CD4-positive, CD25-positive, alpha-beta regulatory T cell (primary cell): Measurements from ENCODE around the gene PYCR2. TPM values are rescaled to one million over a fixed set of nuclear protein-coding genes. Genes with fewer than 3 reads are reported as not detected.
"Not testable (repeated sequence)": the region's sequence is repeated elsewhere in the genome, so short reads cannot be mapped to it uniquely, and the experiment has no call there.

ENCODE experiments used
- ATAC-seq, 2 donors: fragments of 150-1000 bp; cut with Tn5 transposase; one replicate each; pipeline ENCODE4 v1.10.0; 2021; ENCODE audit warnings: low read depth in 2 of 2, moderate number of reproducible peaks in 2 of 2, moderate library complexity in 1 of 2
- DNase-seq, 3 donors: peaks; one replicate each; pipeline versions ENCODE4 v3.0.0 to v3.0.0-alpha.2; 2012 to 2022; ENCODE audit warnings: mixed read lengths in 1 of 3
- H3K27ac ChIP-seq: one replicate; pipeline ENCODE4 v1.7.0; 2013; ENCODE audit warnings: mild to moderate bottlenecking, low read length; ENCODE audit not compliant: insufficient read depth, poor library complexity, severe bottlenecking
- H3K27me3 ChIP-seq: one replicate; pipeline ENCODE4 v1.7.0; 2013; ENCODE audit warnings: low read length; ENCODE audit not compliant: control insufficient read depth, insufficient read depth
- H3K36me3 ChIP-seq: one replicate; pipeline ENCODE4 v1.7.0; 2013; ENCODE audit warnings: mild to moderate bottlenecking, low read length, moderate library complexity; ENCODE audit not compliant: control insufficient read depth, insufficient read depth
- H3K4me1 ChIP-seq: 2 replicates; pipeline ENCODE4 v1.7.0; 2013; ENCODE audit warnings: mild to moderate bottlenecking, low read length; ENCODE audit not compliant: insufficient read depth, control insufficient read depth, poor library complexity, severe bottlenecking
- H3K4me3 ChIP-seq: one replicate; pipeline ENCODE4 v1.7.0; 2013; ENCODE audit warnings: low read depth, mild to moderate bottlenecking, low read length, moderate library complexity
- H3K9me3 ChIP-seq, 2 experiments: 1 replicate in 1 of 2; 2 replicates in 1 of 2; pipeline ENCODE4 v1.7.0; 2013; ENCODE audit warnings: low read length in 2 of 2, mild to moderate bottlenecking in 1 of 2, moderate library complexity in 1 of 2; ENCODE audit not compliant: control insufficient read depth in 2 of 2
- H3K27ac Mint-ChIP-seq, 3 donors: one replicate each; pipeline ENCODE4 v1.8.0; 2020 to 2022; ENCODE audit warnings: mild to moderate bottlenecking in 3 of 3, mixed read lengths in 3 of 3, moderate library complexity in 2 of 3
- H3K27me3 Mint-ChIP-seq: one replicate; pipeline ENCODE4 v1.8.0; 2022; ENCODE audit warnings: mild to moderate bottlenecking, mixed read lengths
- H3K36me3 Mint-ChIP-seq: one replicate; pipeline ENCODE4 v1.8.0; 2020; ENCODE audit warnings: mixed read lengths
- H3K4me1 Mint-ChIP-seq, 4 donors: one replicate each; pipeline ENCODE4 v1.8.0; 2020 to 2022; ENCODE audit warnings: mixed read lengths in 4 of 4, mild to moderate bottlenecking in 1 of 4
- H3K4me3 Mint-ChIP-seq, 4 donors: one replicate each; pipeline ENCODE4 v1.8.0; 2020 to 2022; ENCODE audit warnings: mild to moderate bottlenecking in 4 of 4, mixed read lengths in 4 of 4, moderate library complexity in 3 of 4
- H3K9me3 Mint-ChIP-seq, 7 donors: one replicate each; pipeline ENCODE4 v1.8.0; 2020 to 2022; ENCODE audit warnings: mixed read lengths in 7 of 7, mild to moderate bottlenecking in 3 of 7, moderate library complexity in 2 of 7
- polyA plus RNA-seq, 4 donors: library from polyadenylated mRNA; unstranded; fragments of 300-500 nt; fragmentation: Illumina TruSeq; gene quantifications; one replicate each; pipeline ENCODE4 v1.2.3, GENCODE V29; 2021
- total RNA-seq: library from RNA; stranded (reverse); gene quantifications from one replicate; pipeline ENCODE4 v1.2.3, GENCODE V29; 2022

PYCR2 gene
- total and polyA plus RNA-seq, 5 donors from 2014 or later: 51.6 to 74.6 (median 66.3) TPM

DNA sequence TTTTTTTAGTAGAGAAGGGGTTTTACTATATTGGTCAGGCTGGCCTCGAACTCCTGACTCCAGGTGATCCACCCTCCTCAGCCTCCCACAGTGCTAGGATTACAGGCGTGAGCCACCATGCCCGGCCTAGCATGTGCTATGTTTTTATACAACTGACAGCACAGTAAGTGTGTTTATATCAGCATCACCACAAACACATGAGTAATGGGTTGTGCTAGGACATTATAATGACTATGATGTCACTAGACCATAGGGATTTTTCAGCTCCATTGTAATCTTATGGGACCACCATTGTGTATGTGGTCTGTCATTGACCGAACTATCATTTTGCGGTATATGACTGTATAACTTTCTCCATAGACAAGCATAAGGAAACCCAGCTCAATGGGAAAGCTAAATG is 10.7 kb upstream of the PYCR2 start:
- H3K9me3 ChIP-seq: no peaks in the 10 kb centered on the region
- H3K4me3 ChIP-seq: no peak overlapping the region
- no peaks in the 10 kb centered on the region for H3K36me3 ChIP-seq
- Mint-ChIP-seq H3K9me3 (no peaks in the 10 kb centered on the region), H3K4me3 (no peak overlapping the region), H3K27me3 (peaks cover 10% of the 10 kb centered on the region), H3K27ac (no peak overlapping the region), H3K4me1 (peaks cover 0 to 3% (median 0%) of the 10 kb centered on the region in 4 donors), H3K36me3 (no peaks in the 10 kb centered on the region)
- ATAC-seq: no peak
- no peak overlapping the region for H3K27ac ChIP-seq
- DNase-seq: no peak
- H3K27me3 ChIP-seq: no peaks in the 10 kb centered on the region
- H3K4me1 ChIP-seq: no peaks in the 10 kb centered on the region

DNA sequence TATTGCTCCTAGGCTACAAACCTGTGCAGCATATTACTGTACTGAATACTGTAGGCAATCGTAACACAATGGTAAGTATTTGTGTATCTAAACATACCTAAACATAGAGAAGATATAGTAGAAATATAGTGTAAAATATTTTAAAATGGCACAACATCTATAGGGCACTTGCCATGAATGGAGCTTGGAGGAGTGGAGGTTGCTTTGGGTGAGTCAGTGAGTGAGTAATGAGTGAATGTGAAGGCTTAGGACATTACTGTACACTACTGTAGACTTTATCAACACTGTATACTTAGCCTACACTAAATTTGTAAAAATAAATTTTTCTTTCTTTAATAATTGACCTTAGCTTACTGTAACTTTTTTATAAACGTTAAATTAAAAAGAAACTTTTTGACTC is 9.0 kb upstream of the PYCR2 start:
- Histone ChIP-seq H3K4me1 (no peaks in the 10 kb centered on the region), H3K27me3 (no peaks in the 10 kb centered on the region), H3K9me3 (no peaks in the 10 kb centered on the region), H3K36me3 (no peaks in the 10 kb centered on the region), H3K27ac (no peak overlapping the region), H3K4me3 (no peak overlapping the region)
- Mint-ChIP-seq H3K27me3 (peaks cover 10% of the 10 kb centered on the region), H3K36me3 (no peaks in the 10 kb centered on the region), H3K9me3 (no peaks in the 10 kb centered on the region), H3K4me1 (peaks cover 0 to 13% (median 3%) of the 10 kb centered on the region in 4 donors), H3K4me3 (no peak overlapping the region), H3K27ac (no peak overlapping the region)
- no peak for DNase-seq
- ATAC-seq: no peak

DNA sequence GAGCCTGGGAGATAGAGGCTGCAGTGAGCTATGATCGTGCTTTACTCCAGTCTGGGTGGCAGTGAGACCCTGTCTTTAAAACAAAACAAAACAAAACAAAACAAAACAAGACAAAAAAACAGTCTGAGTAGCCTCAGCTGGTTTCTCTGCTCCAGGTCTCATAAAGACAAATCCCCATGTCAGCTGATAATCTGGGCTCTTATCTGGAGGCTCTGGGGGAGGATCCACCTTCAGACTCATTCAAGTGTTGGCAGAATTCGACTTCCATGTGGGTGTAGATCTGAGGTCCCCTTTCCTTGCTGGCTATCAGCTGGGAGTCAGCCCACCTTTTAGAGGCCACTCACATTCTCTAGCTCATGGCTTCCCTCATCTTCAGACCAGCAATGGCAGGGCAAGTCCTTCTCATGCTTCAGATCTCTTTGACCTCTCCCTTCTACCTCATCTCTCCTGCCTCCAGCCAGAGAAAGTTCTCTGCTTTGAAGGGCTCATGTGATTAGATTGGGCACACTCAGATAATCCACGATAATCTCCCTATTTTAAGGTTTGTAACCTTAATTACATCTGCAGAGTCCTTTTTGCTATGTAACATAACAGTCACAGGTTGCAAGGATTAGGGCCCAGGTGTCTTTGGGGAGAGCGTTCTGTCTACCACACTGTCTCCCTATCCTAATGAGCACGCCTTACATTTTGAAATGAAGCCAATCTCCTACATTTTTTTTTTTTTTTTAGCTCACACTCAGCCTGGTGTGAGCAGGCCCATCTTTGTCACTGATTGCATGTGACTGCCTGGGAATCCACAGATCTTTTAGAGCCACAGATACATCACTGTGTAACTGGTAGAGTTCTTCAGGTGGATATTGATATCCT is 7.5 kb upstream of the PYCR2 start:
- H3K4me1 Mint-ChIP-seq: peaks cover 0 to 14% (median 5%) of the 10 kb centered on the region in 4 donors
- no peak overlapping the region for H3K27ac ChIP-seq
- H3K9me3 Mint-ChIP-seq: no peaks in the 10 kb centered on the region
- no peak for DNase-seq
- no peak overlapping the region for H3K4me3 ChIP-seq
- H3K27me3 Mint-ChIP-seq: peaks cover 10% of the 10 kb centered on the region
- H3K27me3 ChIP-seq: no peaks in the 10 kb centered on the region
- H3K27ac Mint-ChIP-seq: peak overlapping the region in 2 of 3 donors; percentile 31 to 80
- no peak overlapping the region for H3K4me3 Mint-ChIP-seq
- no peak for ATAC-seq
- H3K36me3 Mint-ChIP-seq: no peaks in the 10 kb centered on the region
- H3K36me3 ChIP-seq: no peaks in the 10 kb centered on the region
- H3K4me1 ChIP-seq: no peaks in the 10 kb centered on the region
- H3K9me3 ChIP-seq: no peaks in the 10 kb centered on the region

DNA sequence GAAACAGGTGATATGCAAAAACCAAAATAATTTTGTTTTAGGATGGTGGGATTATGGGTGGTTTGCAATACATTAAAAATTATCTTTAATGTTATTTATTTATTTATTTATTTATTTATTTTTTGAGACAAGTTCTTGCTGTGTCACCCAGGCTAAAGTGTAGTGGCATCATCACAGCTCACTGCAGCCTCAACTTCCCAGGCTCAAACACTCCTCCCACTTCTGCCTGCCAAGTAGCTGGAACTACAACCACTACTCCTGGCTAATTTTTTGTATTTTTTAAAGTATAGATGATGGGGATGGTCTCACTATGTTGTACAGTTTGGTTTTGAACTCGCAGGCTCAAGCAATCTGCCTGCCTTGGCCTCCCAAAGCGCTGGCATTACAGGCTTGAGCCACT is 6.5 kb upstream of the PYCR2 start:
- Histone ChIP-seq H3K27ac (no peak overlapping the region), H3K27me3 (no peaks in the 10 kb centered on the region), H3K4me1 (no peaks in the 10 kb centered on the region), H3K36me3 (no peaks in the 10 kb centered on the region), H3K4me3 (no peak overlapping the region), H3K9me3 (no peaks in the 10 kb centered on the region)
- Mint-ChIP-seq H3K4me1 (peaks cover 0 to 14% (median 7%) of the 10 kb centered on the region in 4 donors), H3K4me3 (no peak overlapping the region), H3K27ac (peak overlapping the region in 2 of 3 donors; percentile 60 to 67), H3K9me3 (no peaks in the 10 kb centered on the region), H3K27me3 (peaks cover 10% of the 10 kb centered on the region), H3K36me3 (no peaks in the 10 kb centered on the region)
- DNase-seq (no peak), ATAC-seq (no peak)

DNA sequence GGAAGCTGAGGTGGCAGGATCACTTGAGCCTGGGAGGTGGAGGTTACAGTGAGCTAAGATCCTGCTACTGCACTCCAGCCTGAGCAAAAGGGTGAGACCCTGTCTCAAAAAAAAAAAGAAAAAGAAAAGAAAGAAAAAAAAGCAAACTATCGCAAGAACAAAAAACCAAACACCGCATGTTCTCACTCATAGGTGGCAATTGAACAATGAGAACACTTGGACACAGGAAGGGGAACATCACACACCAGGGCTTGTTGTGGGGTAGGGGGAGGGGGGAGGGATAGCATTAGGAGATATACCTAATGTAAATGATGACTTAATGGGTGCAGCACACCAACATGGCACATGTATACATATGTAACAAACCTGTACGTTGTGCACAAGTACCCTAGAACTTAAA is 5.4 kb upstream of the PYCR2 start:
- H3K27me3 Mint-ChIP-seq, H3K4me1 ChIP-seq, H3K9me3 ChIP-seq, H3K36me3 Mint-ChIP-seq, DNase-seq, H3K36me3 ChIP-seq, H3K27me3 ChIP-seq, H3K4me3 Mint-ChIP-seq, H3K9me3 Mint-ChIP-seq, H3K4me3 ChIP-seq, H3K27ac ChIP-seq, ATAC-seq: not testable (repeated sequence)
- peak overlapping the region; percentile 48 to 86 (median 60) for H3K27ac Mint-ChIP-seq
- peaks cover 0 to 22% (median 11%) of the 10 kb centered on the region in 4 donors for H3K4me1 Mint-ChIP-seq

DNA sequence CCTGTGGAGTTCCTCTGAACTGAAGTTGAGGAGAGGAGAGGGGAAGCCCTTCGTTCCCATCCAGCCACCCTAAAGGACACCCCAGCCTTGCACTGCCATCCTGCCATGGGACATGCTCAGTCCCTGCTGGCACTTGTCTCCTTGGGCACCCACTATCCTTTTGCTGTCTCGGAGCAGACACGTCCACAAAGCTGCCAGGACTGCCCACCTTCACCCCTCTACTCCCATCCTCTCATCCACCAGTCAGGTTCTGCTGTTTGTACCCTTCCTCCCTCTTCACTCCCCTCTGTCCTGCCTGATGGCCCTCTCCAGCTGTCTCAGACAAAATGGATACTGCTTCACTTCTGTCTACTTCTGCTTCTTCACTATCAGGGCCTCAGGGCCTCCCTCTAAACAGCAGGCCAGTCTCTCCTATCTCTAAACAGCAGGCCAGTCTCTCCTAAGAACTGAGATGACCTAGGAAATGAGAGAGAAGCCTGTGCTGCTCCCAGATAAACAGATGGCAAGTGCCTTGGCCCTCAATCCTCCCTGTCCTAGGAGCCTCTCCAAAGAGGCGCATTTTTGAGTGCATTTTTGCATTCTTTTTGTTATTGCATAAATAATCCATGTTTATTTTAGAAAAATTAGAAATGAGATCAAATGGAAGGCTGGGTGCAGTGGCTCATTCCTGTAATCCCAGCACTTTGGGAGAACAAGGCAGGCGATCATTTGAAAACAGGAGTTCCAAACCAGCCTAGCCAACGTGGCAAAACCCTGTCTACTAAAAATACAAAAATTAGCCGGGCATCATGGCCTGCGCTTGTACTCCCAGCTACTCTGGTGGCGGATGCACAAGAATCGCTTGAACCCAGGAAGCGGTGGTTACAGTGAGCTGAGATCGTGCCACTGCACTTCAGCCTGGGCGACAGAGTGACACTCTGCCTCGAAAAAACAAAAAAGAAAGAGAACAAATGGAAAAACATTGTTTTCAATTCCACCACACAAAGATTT is 4.4 kb upstream of the PYCR2 start:
- Histone ChIP-seq H3K9me3 (no peaks in the 10 kb centered on the region), H3K27ac (no peak overlapping the region), H3K27me3 (no peaks in the 10 kb centered on the region), H3K4me3 (no peak overlapping the region), H3K36me3 (no peaks in the 10 kb centered on the region), H3K4me1 (peaks cover 10% of the 10 kb centered on the region)
- H3K27ac Mint-ChIP-seq: peak overlapping the region; percentile 43 to 86 (median 48)
- no peaks in the 10 kb centered on the region for H3K36me3 Mint-ChIP-seq
- peaks cover 0 to 28% (median 13%) of the 10 kb centered on the region in 4 donors for H3K4me1 Mint-ChIP-seq
- H3K27me3 Mint-ChIP-seq: peaks cover 10% of the 10 kb centered on the region
- no peaks in the 10 kb centered on the region for H3K9me3 Mint-ChIP-seq
- peak overlapping the region in 2 of 4 donors; percentile 23 to 68 for H3K4me3 Mint-ChIP-seq
- DNase-seq (peak in 2 of 3 donors; percentile 27 to 58), ATAC-seq (no peak)

DNA sequence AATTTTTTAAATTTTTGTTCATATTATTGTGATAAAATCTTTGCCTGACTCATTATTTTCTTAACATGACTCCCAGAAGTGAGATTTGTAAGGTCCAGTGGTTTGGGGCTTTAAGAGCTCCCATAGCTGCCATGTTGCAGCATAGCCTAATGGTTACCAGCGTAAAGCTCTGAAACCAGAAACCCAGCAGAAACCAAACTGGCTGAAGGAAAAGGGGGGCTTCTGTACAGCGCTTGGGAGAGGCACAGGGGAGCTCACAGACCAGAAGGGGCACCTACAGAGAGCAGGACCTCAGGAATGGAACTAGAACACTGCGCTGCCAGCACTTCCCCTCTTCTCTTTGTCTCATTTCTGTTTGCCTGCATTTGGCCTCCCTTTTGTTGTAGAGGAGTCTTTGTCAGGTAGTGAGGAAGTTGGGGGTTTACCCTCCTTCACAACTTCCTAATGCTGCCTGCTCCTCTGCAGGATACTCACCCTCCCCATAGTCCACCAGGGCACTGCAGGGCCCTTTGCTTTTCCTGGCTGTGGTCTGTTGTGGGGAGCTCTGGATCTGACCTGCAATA is 2.6 kb upstream of the PYCR2 start:
- ATAC-seq (no peak), DNase-seq (no peak)
- no peaks in the 10 kb centered on the region for H3K9me3 Mint-ChIP-seq
- H3K27me3 ChIP-seq: no peaks in the 10 kb centered on the region
- no peaks in the 10 kb centered on the region for H3K36me3 ChIP-seq
- H3K4me1 Mint-ChIP-seq: peaks cover 0 to 40% (median 21%) of the 10 kb centered on the region in 4 donors
- no peaks in the 10 kb centered on the region for H3K9me3 ChIP-seq
- peak overlapping the region in 1 of 3 donors; percentile 42 for H3K27ac Mint-ChIP-seq
- H3K4me1 ChIP-seq: peaks cover 25% of the 10 kb centered on the region
- peaks cover 7% of the 10 kb centered on the region for H3K36me3 Mint-ChIP-seq
- no peak overlapping the region for H3K27ac ChIP-seq
- no peak overlapping the region for H3K4me3 ChIP-seq
- H3K27me3 Mint-ChIP-seq: no peaks in the 10 kb centered on the region
- peak overlapping the region in 2 of 4 donors; percentile 43 to 76 for H3K4me3 Mint-ChIP-seq
